Panc1 (cell line): ENCODE measurements around the gene CCDC66. TPM values are rescaled to one million over a fixed set of nuclear protein-coding genes. Genes with fewer than 3 reads are reported as not detected.

Experiments used
- ATAC-seq: fragments of 200-7000 bp; cut with Tn5 transposase; 2 replicates; pipeline ENCODE4 v1.9.1; 2020; ENCODE audit warnings: mild to moderate bottlenecking, moderate library complexity
- BruUV-seq: library from RNA; stranded (reverse); fragments of 400-500 nt; replicated peaks from 2 replicates; lab custom pipeline; 2021; lab: Mats Ljungman, UMichigan
- CTCF ChIA-PET: fragments of 300-600 bp; sonication (Branson Sonifier 250); formaldehyde crosslinking; loops from one replicate; lab custom pipeline; 2022; ENCODE audit warnings: antibody characterized with exemption; lab: Charles Lee
- POLR2A ChIA-PET: fragments of 300-600 bp; sonication (Branson Sonifier 250); formaldehyde crosslinking; loops from one replicate; lab custom pipeline; 2022; ENCODE audit warnings: antibody characterized with exemption; lab: Charles Lee
- DNase-seq: peaks from one replicate; pipeline ENCODE4 v3.0.0-alpha.2; 2010; ENCODE audit warnings: low read depth, low spot score
- H3K27ac ChIP-seq: 2 replicates; pipeline ENCODE4 v1.5.1; 2011; ENCODE audit warnings: mild to moderate bottlenecking, low read length, inconsistent platforms
- H3K27me3 ChIP-seq: fragments of 200-500 bp; sonication (Bioruptor generic); 2 replicates; pipeline ENCODE4 v1.6.0; 2014; ENCODE audit warnings: low read length, inconsistent platforms; ENCODE audit not compliant: control insufficient read depth, insufficient read depth
- H3K36me3 ChIP-seq: fragments of 200-500 bp; sonication (Bioruptor generic); 2 replicates; pipeline ENCODE4 v1.5.1; 2014; ENCODE audit warnings: inconsistent platforms, mild to moderate bottlenecking, low read length, moderate library complexity; ENCODE audit not compliant: control insufficient read depth, insufficient read depth
- H3K4me1 ChIP-seq: 2 replicates; pipeline ENCODE4 v1.5.1; 2011; ENCODE audit warnings: inconsistent platforms, mild to moderate bottlenecking, low read length, moderate library complexity; ENCODE audit not compliant: control insufficient read depth, insufficient read depth
- H3K4me3 ChIP-seq, 2 experiments: 2 replicates each; pipeline ENCODE4 v1.5.1; 2011 to 2012; ENCODE audit warnings: low read depth in 2 of 2, low read length in 2 of 2, mild to moderate bottlenecking in 2 of 2, inconsistent platforms in 1 of 2, moderate library complexity in 1 of 2
- H3K9me3 ChIP-seq: fragments of 200-500 bp; sonication (Bioruptor generic); 2 replicates; pipeline ENCODE4 v1.5.1; 2014; ENCODE audit warnings: low read depth, mild to moderate bottlenecking, inconsistent platforms, low read length, moderate library complexity; ENCODE audit not compliant: control insufficient read depth, insufficient read depth
- POLR2AphosphoS5 ChIP-seq: IDR thresholded peaks from 2 replicates; pipeline ENCODE4 v1.6.1; 2012; ENCODE audit warnings: mild to moderate bottlenecking, low read depth, low read length, moderate library complexity
- SIN3A ChIP-seq: IDR thresholded peaks from 2 replicates; pipeline ENCODE4 v1.6.1; 2012; ENCODE audit warnings: low read depth, mild to moderate bottlenecking, low read length, moderate library complexity, borderline replicate concordance; ENCODE audit not compliant: insufficient read depth
- TCF7L2 ChIP-seq: IDR thresholded peaks from 2 replicates; pipeline ENCODE4 v1.6.1; 2011; ENCODE audit warnings: mild to moderate bottlenecking, low read depth, low read length, inconsistent platforms
- in situ Hi-C: cut with HindIII; loops from 2 replicates; pipeline ENCODE4 v1.10.0; 2016; ENCODE audit warnings: low sequenced_read_pairs, low pct_unique_long_range_greater_than_20kb
- intact Hi-C: fragments of 100-400 bp; cut with micrococcal nuclease; formaldehyde crosslinking; loops from one replicate; pipeline ENCODE4 v1.10.0; 2022; ENCODE audit not compliant: unreplicated experiment
- total RNA-seq: library from RNA; stranded (reverse); gene quantifications from one replicate; pipeline ENCODE4 v1.2.1, GENCODE V29; 2021; ENCODE audit not compliant: unreplicated experiment
- TF ChIP-seq, protein P1 (sequence below): fragments of 450-650 bp; IDR thresholded peaks from 2 replicates; pipeline ENCODE4 v1.5.1; 2017; ENCODE audit warnings: mild to moderate bottlenecking
- TF ChIP-seq, protein P2 (sequence below), 2 experiments: IDR thresholded peaks; 2 replicates each; pipeline ENCODE4 v1.6.1; 2011 to 2012; ENCODE audit warnings: low read depth in 2 of 2, control low read depth in 1 of 2, low read length in 1 of 2, mild to moderate bottlenecking in 1 of 2, moderate library complexity in 1 of 2; ENCODE audit not compliant: insufficient read depth in 1 of 2

Gene CCDC66
- total RNA-seq, 1 experiment from 2014 or later, result 11.1 TPM

DNA sequence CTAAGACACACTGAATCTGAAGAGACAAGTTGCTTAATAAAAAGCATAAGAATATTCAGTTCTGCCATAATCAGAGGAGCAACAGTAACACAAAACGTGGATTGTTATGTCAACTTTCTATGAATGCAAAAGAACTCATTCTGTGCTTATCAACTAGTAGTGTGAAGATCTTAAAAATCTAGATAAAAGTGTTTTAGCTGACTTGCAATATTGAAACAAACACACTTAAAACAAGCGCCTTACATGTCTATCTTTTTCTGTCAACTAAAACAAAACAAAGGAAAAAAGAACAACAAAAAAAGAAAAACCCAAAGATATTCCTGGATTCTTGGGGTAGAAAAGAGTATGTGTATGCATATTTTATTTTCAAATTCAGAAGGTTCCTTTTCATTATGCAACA is 88.4 kb downstream of the CCDC66 start:
- H3K27me3 ChIP-seq, result no peaks in the 10 kb centered on the region
- in situ Hi-C loops (no loop called here), intact Hi-C loops (no loop called here)
- no peaks in the 10 kb centered on the region for H3K4me1 ChIP-seq
- DNase-seq, result no peak
- H3K9me3 ChIP-seq, result no peaks in the 10 kb centered on the region
- no peak overlapping the region for H3K27ac ChIP-seq
- CTCF ChIA-PET, result no interaction called here
- H3K36me3 ChIP-seq, result peaks cover 33% of the 10 kb centered on the region
- POLR2A ChIA-PET, result no interaction called here
- H3K4me3 ChIP-seq, result no peak overlapping the region
- no peak for ATAC-seq
- TF ChIP-seq TCF7L2 (no peak), POLR2AphosphoS5 (no peak), SIN3A (no peak)
- TF ChIP-seq, protein P1, sequence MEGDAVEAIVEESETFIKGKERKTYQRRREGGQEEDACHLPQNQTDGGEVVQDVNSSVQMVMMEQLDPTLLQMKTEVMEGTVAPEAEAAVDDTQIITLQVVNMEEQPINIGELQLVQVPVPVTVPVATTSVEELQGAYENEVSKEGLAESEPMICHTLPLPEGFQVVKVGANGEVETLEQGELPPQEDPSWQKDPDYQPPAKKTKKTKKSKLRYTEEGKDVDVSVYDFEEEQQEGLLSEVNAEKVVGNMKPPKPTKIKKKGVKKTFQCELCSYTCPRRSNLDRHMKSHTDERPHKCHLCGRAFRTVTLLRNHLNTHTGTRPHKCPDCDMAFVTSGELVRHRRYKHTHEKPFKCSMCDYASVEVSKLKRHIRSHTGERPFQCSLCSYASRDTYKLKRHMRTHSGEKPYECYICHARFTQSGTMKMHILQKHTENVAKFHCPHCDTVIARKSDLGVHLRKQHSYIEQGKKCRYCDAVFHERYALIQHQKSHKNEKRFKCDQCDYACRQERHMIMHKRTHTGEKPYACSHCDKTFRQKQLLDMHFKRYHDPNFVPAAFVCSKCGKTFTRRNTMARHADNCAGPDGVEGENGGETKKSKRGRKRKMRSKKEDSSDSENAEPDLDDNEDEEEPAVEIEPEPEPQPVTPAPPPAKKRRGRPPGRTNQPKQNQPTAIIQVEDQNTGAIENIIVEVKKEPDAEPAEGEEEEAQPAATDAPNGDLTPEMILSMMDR, result no peak
- TF ChIP-seq, protein P2, sequence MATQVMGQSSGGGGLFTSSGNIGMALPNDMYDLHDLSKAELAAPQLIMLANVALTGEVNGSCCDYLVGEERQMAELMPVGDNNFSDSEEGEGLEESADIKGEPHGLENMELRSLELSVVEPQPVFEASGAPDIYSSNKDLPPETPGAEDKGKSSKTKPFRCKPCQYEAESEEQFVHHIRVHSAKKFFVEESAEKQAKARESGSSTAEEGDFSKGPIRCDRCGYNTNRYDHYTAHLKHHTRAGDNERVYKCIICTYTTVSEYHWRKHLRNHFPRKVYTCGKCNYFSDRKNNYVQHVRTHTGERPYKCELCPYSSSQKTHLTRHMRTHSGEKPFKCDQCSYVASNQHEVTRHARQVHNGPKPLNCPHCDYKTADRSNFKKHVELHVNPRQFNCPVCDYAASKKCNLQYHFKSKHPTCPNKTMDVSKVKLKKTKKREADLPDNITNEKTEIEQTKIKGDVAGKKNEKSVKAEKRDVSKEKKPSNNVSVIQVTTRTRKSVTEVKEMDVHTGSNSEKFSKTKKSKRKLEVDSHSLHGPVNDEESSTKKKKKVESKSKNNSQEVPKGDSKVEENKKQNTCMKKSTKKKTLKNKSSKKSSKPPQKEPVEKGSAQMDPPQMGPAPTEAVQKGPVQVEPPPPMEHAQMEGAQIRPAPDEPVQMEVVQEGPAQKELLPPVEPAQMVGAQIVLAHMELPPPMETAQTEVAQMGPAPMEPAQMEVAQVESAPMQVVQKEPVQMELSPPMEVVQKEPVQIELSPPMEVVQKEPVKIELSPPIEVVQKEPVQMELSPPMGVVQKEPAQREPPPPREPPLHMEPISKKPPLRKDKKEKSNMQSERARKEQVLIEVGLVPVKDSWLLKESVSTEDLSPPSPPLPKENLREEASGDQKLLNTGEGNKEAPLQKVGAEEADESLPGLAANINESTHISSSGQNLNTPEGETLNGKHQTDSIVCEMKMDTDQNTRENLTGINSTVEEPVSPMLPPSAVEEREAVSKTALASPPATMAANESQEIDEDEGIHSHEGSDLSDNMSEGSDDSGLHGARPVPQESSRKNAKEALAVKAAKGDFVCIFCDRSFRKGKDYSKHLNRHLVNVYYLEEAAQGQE (IDR thresholded peaks at IDR 0.05; ENCODE audit: insufficient read depth in 1 of 2, low read depth in 2 of 2, low read length in 1 of 2), result no peak
- no TSS peak for BruUV-seq

DNA sequence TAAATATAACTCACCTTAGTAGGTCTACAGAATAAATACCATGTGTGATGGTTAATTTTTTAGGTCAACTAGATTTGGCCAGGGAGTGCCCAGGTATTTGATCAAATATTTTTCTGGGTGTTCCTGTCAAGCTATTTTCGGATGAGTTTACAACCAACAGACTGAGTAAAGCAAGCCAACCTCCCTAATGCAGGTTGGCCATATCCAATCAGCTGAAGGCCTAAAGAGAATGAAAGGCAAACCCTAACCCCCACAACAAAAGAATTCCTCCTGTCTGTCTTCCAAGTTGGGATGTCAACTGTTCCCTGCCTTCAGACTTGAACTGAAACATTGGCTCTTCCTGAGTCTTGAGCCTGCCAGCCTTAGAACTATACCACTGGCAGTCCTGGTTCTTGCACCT is 97.5 kb downstream of the CCDC66 start:
- TF ChIP-seq TCF7L2, result no peak
- TF ChIP-seq, protein P2 (IDR thresholded peaks at IDR 0.05; ENCODE audit: insufficient read depth in 1 of 2, low read depth in 2 of 2, low read length in 1 of 2), result no peak
- no peak for TF ChIP-seq SIN3A
- no peak for TF ChIP-seq POLR2AphosphoS5
- TF ChIP-seq, protein P1, result no peak
- Histone ChIP-seq H3K27ac (no peak overlapping the region), H3K36me3 (peaks cover 13% of the 10 kb centered on the region), H3K27me3 (no peaks in the 10 kb centered on the region), H3K4me1 (no peaks in the 10 kb centered on the region), H3K9me3 (no peaks in the 10 kb centered on the region), H3K4me3 (no peak overlapping the region)
- in situ Hi-C loops, result no loop called here
- ATAC-seq (no peak; the same call in 1 of the 2 replicates), DNase-seq (no peak)
- intact Hi-C loops, result no loop called here
- POLR2A ChIA-PET, result no interaction called here
- BruUV-seq, result no TSS peak
- CTCF ChIA-PET, result no interaction called here
